HCT116 (cell line): ENCODE results near the gene CMPK1. TPM values are rescaled to one million over a fixed set of nuclear protein-coding genes. Genes with fewer than 3 reads are reported as not detected.

Experiments used
- ATAC-seq: fragments of 200-7000 bp; cut with Tn5 transposase; 2 replicates; pipeline ENCODE4 v1.9.1; 2020; ENCODE audit warnings: mild to moderate bottlenecking, moderate library complexity
- BruUV-seq: library from RNA; stranded (reverse); fragments of 400-500 nt; replicated peaks from 2 replicates; lab custom pipeline; 2021; lab: Mats Ljungman, UMichigan
- CTCF ChIA-PET: fragments of 300-600 bp; sonication (Branson Sonifier 250); formaldehyde crosslinking; loops from one replicate; lab custom pipeline; 2021; ENCODE audit warnings: antibody characterized with exemption; lab: Charles Lee
- POLR2A ChIA-PET: fragments of 300-600, 350-600 bp; sonication (Branson Sonifier 250); formaldehyde crosslinking; loops from one replicate; lab custom pipeline; 2021; ENCODE audit warnings: antibody characterized with exemption; lab: Charles Lee
- RAD21 ChIA-PET, 2 experiments: fragments of 300-600 bp; sonication (Branson Sonifier 250); formaldehyde crosslinking; loops; one replicate each; lab custom pipeline; 2023; ENCODE audit warnings: low total read pairs in 2 of 2; ENCODE audit not compliant: uncharacterized antibody in 2 of 2, unreplicated experiment in 2 of 2, low non-redundant PET in 1 of 2; lab: Charles Lee
- DNase-seq: peaks from one replicate; pipeline ENCODE4 v3.0.0-alpha.2; 2010; ENCODE audit warnings: low read depth, low spot score
- H2AFZ ChIP-seq: fragments of 200-600 bp; shearing (Covaris generic), sonication (generic); 2 replicates; pipeline ENCODE4 v1.6.1; 2017; ENCODE audit warnings: low read depth, mixed run types, mixed read lengths, antibody characterized with exemption, low read length; ENCODE audit not compliant: poor library complexity, severe bottlenecking
- H3K27ac ChIP-seq: 2 replicates; pipeline ENCODE4 v1.5.1; 2012; ENCODE audit warnings: low read depth, low read length
- H3K27me3 ChIP-seq: fragments of 200-600 bp; sonication (generic); 2 replicates; pipeline ENCODE4 v1.6.1; 2016; ENCODE audit warnings: mixed run types, low read length, mixed read lengths; ENCODE audit not compliant: insufficient read depth
- H3K36me3 ChIP-seq, 2 experiments: fragments of 200-500 bp in 1 of 2; fragments of 200-600 bp in 1 of 2; sonication (Bioruptor generic) in 1 of 2; sonication (generic) in 1 of 2; 2 replicates each; pipeline versions ENCODE4 v1.5.1 to v1.6.1; 2014 to 2016; ENCODE audit warnings: low read length in 2 of 2, inconsistent platforms in 1 of 2, mixed read lengths in 1 of 2, mixed run types in 1 of 2; ENCODE audit not compliant: insufficient read depth in 2 of 2, control insufficient read depth in 1 of 2
- H3K4me1 ChIP-seq, 2 experiments: fragments of 200-600 bp in 1 of 2; sonication (generic) in 1 of 2; 2 replicates each; pipeline versions ENCODE4 v1.5.1 to v1.6.1; 2012 to 2017; ENCODE audit warnings: low read length in 2 of 2, inconsistent platforms in 1 of 2, mild to moderate bottlenecking in 1 of 2, mixed read lengths in 1 of 2, mixed run types in 1 of 2, moderate library complexity in 1 of 2; ENCODE audit not compliant: insufficient read depth in 2 of 2, control insufficient read depth in 1 of 2
- H3K4me2 ChIP-seq: fragments of 200-600 bp; sonication (generic); 2 replicates; pipeline ENCODE4 v1.6.1; 2017; ENCODE audit warnings: mixed run types, low read length, mixed read lengths
- H3K4me3 ChIP-seq, 2 experiments: fragments of 200-600 bp in 1 of 2; sonication (generic) in 1 of 2; replicated peaks in 1 of 2; 2 replicates each; pipeline ENCODE4 v1.5.1; 2011 to 2016; ENCODE audit warnings: low read length in 2 of 2, control low read depth in 1 of 2, low read depth in 1 of 2, mild to moderate bottlenecking in 1 of 2, mixed read lengths in 1 of 2, mixed run types in 1 of 2
- H3K79me2 ChIP-seq: fragments of 200-600 bp; sonication (generic); 2 replicates; pipeline ENCODE4 v1.6.1; 2017; ENCODE audit warnings: mild to moderate bottlenecking, mixed run types, low read length, moderate library complexity, mixed read lengths; ENCODE audit not compliant: insufficient read depth
- H3K9ac ChIP-seq: fragments of 200-600 bp; sonication (generic); 2 replicates; pipeline ENCODE4 v1.6.1; 2016; ENCODE audit warnings: low read length, mixed read lengths
- H3K9me2 ChIP-seq: fragments of 200-600 bp; sonication (generic), shearing (Covaris generic); 2 replicates; pipeline ENCODE4 v1.6.1; 2017; ENCODE audit warnings: mixed run types, mild to moderate bottlenecking, moderate library complexity; ENCODE audit not compliant: insufficient read depth
- H3K9me3 ChIP-seq, 2 experiments: fragments of 200-500 bp in 1 of 2; fragments of 200-600 bp in 1 of 2; sonication (Bioruptor generic) in 1 of 2; sonication (generic) in 1 of 2; 2 replicates each; pipeline ENCODE4 v1.6.1; 2014 to 2017; ENCODE audit warnings: low read length in 2 of 2, mixed read lengths in 2 of 2, inconsistent platforms in 1 of 2, low read depth in 1 of 2, mild to moderate bottlenecking in 1 of 2, mixed run types in 1 of 2, moderate library complexity in 1 of 2; ENCODE audit not compliant: control insufficient read depth in 1 of 2, insufficient read depth in 1 of 2
- H4K20me1 ChIP-seq: fragments of 200-600 bp; sonication (generic), shearing (Covaris generic); 2 replicates; pipeline ENCODE4 v1.6.1; 2017; ENCODE audit warnings: mixed run types, mild to moderate bottlenecking, moderate library complexity; ENCODE audit not compliant: insufficient read depth
- CBX3 ChIP-seq: IDR thresholded peaks from 2 replicates; pipeline ENCODE4 v1.6.1; 2012; ENCODE audit warnings: low read depth
- CEBPB ChIP-seq: IDR thresholded peaks from 2 replicates; pipeline ENCODE4 v1.6.1; 2012; ENCODE audit warnings: low read depth
- CTCF ChIP-seq, 3 experiments: fragments of 200-600 bp in 1 of 3; sonication (generic) in 1 of 3; IDR thresholded peaks in 2 of 3; conservative IDR thresholded peaks in 1 of 3; 2 replicates each; pipeline ENCODE4 v1.5.1; 2012 to 2017; ENCODE audit warnings: low read depth in 2 of 3, low read length in 2 of 3, antibody characterized with exemption in 1 of 3, borderline replicate concordance in 1 of 3, control low read depth in 1 of 3, mild to moderate bottlenecking in 1 of 3, mixed read lengths in 1 of 3, mixed run types in 1 of 3, moderate library complexity in 1 of 3; ENCODE audit not compliant: insufficient read depth in 1 of 3
- EGR1 ChIP-seq: IDR thresholded peaks from 2 replicates; pipeline ENCODE4 v1.6.1; 2012; ENCODE audit warnings: low read depth
- ELF1 ChIP-seq: IDR thresholded peaks from 2 replicates; pipeline ENCODE4 v1.6.1; 2012; ENCODE audit warnings: low read depth, borderline replicate concordance
- EZH2 ChIP-seq: fragments of 200-600 bp; sonication (generic); IDR thresholded peaks from 2 replicates; pipeline ENCODE4 v1.6.1; 2017; ENCODE audit warnings: antibody characterized with exemption, mixed run types
- EZH2phosphoT487 ChIP-seq: fragments of 200-600 bp; IDR thresholded peaks from 2 replicates; pipeline ENCODE4 v1.6.1; 2018; ENCODE audit warnings: antibody characterized with exemption, borderline replicate concordance
- FOSL1 ChIP-seq: IDR thresholded peaks from 2 replicates; pipeline ENCODE4 v1.6.1; 2012; ENCODE audit warnings: low read depth
- JUND ChIP-seq: IDR thresholded peaks from 2 replicates; pipeline ENCODE4 v1.6.1; 2012
- POLR2A ChIP-seq: IDR thresholded peaks from 2 replicates; pipeline ENCODE4 v1.7.0; 2011; ENCODE audit warnings: borderline replicate concordance; ENCODE audit not compliant: insufficient read depth, insufficient read length; ENCODE audit errors: extremely low read depth
- POLR2AphosphoS5 ChIP-seq: IDR thresholded peaks from 2 replicates; pipeline ENCODE4 v1.6.1; 2011; ENCODE audit warnings: mild to moderate bottlenecking, low read depth, low read length, moderate library complexity
- REST ChIP-seq: IDR thresholded peaks from 2 replicates; pipeline ENCODE4 v1.6.1; 2012; ENCODE audit warnings: low read depth
- SIN3A ChIP-seq: IDR thresholded peaks from 2 replicates; pipeline ENCODE4 v1.6.1; 2012; ENCODE audit warnings: low read depth
- TCF7L2 ChIP-seq: IDR thresholded peaks from 2 replicates; pipeline ENCODE4 v1.7.0; 2011; ENCODE audit warnings: borderline replicate concordance, inconsistent platforms; ENCODE audit not compliant: insufficient read depth, insufficient read length; ENCODE audit errors: extremely low read depth
- YY1 ChIP-seq: IDR thresholded peaks from 2 replicates; pipeline ENCODE4 v1.6.1; 2011; ENCODE audit warnings: low read length, low read depth, moderate library complexity, mild to moderate bottlenecking; ENCODE audit not compliant: insufficient replicate concordance; ENCODE audit errors: extremely low read depth
- ZBTB33 ChIP-seq: IDR thresholded peaks from 2 replicates; pipeline ENCODE4 v1.6.1; 2011; ENCODE audit warnings: mild to moderate bottlenecking, low read length, moderate library complexity; ENCODE audit not compliant: insufficient replicate concordance; ENCODE audit errors: extremely low read depth
- ZFX ChIP-seq: fragments of 450-650 bp; IDR thresholded peaks from 2 replicates; pipeline ENCODE4 v1.6.1; 2017
- ZNF274 ChIP-seq: fragments of 200-500 bp; sonication (Bioruptor generic); IDR thresholded peaks from 2 replicates; pipeline ENCODE4 v1.6.1; 2014; ENCODE audit warnings: mild to moderate bottlenecking, low read depth, low read length, inconsistent platforms
- intact Hi-C: fragments of 100-400 bp; cut with micrococcal nuclease; formaldehyde crosslinking; loops from 2 replicates; pipeline ENCODE4 v1.10.0; 2022
- total RNA-seq: library from RNA; stranded (reverse); gene quantifications from one replicate; pipeline ENCODE4 v1.2.1, GENCODE V29; 2021; ENCODE audit not compliant: unreplicated experiment

CMPK1 gene
- total RNA-seq, 1 experiment from 2014 or later, result 78.4 TPM

- H3K4me2 ChIP-seq, result no peak overlapping the region
- no TSS peak for BruUV-seq
- no peak for DNase-seq
Measured at GRCh38 chr1:47323599-47324031, 10.0 kb upstream of the CMPK1 start.

More at GRCh38 chr1:47323599-47324031, 10.0 kb upstream of the CMPK1 start:
- ChIA-PET CTCF (interaction anchor here (1.3 kb wide), 1 partner anchor 10 kb away, joined by 3 read pairs; the partner anchor contains the start of gene CMPK1), RAD21 (no interaction called here), POLR2A (interaction anchor here (0.5 to 1.9 kb wide), 4 partner anchors 10 to 21 kb away, joined by 3 to 9 read pairs (median 4); partner anchors contain the start of genes CMPK1 and STIL)
- no peaks in the 10 kb centered on the region for H3K36me3 ChIP-seq
- no peak overlapping the region for H3K9ac ChIP-seq
- H3K9me3 ChIP-seq, result no peaks in the 10 kb centered on the region
- H2AFZ ChIP-seq, result no peak overlapping the region
- intact Hi-C loops, result no loop called here
- H3K27ac ChIP-seq, result no peak overlapping the region
- no peaks in the 10 kb centered on the region for H3K79me2 ChIP-seq
- no peak for ATAC-seq
- H3K4me3 ChIP-seq, result no peak overlapping the region
- no peaks in the 10 kb centered on the region for H4K20me1 ChIP-seq
- 0 out of 2 replicates have a peak, but pooled peaks cover 4% of the 10 kb centered on the region for H3K9me2 ChIP-seq
- H3K4me1 ChIP-seq, result peaks cover 0 to 14% of the 10 kb centered on the region in 2 experiments; a peak in 2 of 4 replicates
- no peak for TF ChIP-seq ZBTB33
- TF ChIP-seq EZH2phosphoT487, result no peak
- TF ChIP-seq CTCF (IDR thresholded peaks at IDR 0.05 in 2 of 3, conservative IDR thresholded peaks at IDR 0.05 in 1 of 3; ENCODE audit: borderline replicate concordance in 1 of 3, insufficient read depth in 1 of 3, low read depth in 2 of 3, low read length in 2 of 3), result no peak
- TF ChIP-seq POLR2A, result no peak
- no peak for TF ChIP-seq EGR1
- TF ChIP-seq TCF7L2, result no peak
- TF ChIP-seq JUND, result no peak
- TF ChIP-seq EZH2, result no peak
- no peak for TF ChIP-seq ZFX
- TF ChIP-seq ELF1, result no peak
- TF ChIP-seq SIN3A, result no peak
- TF ChIP-seq CBX3, result no peak
- no peak for TF ChIP-seq REST
- no peak for TF ChIP-seq YY1
- TF ChIP-seq FOSL1, result no peak
- no peak for TF ChIP-seq ZNF274
- no peak for TF ChIP-seq CEBPB
- no peak for TF ChIP-seq POLR2AphosphoS5
- H3K27me3 ChIP-seq, result no peaks in the 10 kb centered on the region
